ENCODE results near the gene ARHGEF18.
"Not testable (repeated sequence)": the region's sequence is repeated elsewhere in the genome, so short reads cannot be mapped to it uniquely, and the experiment has no call there.

ARHGEF18 gene

DNA sequence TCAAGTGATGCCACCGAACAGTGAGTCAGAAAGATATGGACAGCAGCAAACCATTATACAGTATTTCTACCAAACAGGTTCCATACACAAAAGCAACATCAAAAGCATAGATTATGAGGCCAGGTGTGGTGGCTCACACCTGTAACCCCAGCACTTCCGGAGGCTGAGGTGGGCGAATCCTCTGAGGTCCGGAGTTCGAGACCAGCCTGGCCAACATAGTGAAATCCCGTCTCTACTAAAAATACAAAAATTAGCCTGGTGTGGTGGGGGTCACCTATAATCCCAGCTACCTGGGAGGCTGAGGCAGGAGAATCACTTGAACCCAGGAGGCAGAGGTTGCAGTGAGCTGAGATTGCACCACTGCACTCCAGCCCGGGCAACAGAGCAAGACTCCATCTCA, 1.7 kb upstream of the ARHGEF18 start:
- not testable (repeated sequence) for DNase-seq (ENCODE audit: low read depth)

GRCh38 chr19:7349231-7349591, 474 bp downstream of the ARHGEF18 start:
- no peak for DNase-seq (ENCODE audit: low read depth)

DNA sequence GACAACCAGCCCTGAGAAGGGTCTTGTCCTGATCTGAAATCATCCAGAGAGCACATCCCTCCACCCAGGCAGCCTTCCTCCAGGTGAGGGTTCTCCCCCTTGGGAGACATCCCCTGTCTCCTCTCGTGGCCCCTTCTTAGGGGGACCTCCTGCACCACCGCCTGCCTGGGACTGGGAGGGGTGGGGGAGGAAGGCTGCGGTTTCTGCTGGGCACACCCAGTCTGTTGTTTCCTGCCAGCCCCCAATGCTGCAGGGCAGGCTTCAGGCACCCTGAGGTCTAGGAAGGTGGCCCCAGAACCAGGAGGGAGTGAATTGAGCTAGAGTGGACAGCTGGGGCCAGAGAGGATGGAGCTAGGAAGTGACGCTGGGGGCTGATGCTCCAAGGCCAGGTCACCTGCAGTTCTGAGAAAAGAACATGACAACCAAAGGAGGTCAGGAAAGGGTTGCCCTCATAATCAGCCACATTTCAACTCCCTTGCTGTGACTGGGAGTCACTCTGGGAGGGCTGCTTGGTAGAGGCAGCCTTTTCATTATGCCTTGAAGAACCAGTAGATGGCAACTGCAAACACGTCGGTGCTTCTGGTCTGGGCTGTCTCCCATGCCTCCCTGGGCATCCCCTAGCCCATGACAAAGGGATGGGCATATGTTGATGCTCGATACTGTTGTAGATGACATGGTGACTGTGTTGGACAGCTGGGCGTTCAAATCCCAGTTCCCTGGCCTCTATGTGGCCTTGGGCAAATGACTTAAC, 1.4 kb downstream of the ARHGEF18 start:
- no peak for DNase-seq (ENCODE audit: low read depth)

DNA sequence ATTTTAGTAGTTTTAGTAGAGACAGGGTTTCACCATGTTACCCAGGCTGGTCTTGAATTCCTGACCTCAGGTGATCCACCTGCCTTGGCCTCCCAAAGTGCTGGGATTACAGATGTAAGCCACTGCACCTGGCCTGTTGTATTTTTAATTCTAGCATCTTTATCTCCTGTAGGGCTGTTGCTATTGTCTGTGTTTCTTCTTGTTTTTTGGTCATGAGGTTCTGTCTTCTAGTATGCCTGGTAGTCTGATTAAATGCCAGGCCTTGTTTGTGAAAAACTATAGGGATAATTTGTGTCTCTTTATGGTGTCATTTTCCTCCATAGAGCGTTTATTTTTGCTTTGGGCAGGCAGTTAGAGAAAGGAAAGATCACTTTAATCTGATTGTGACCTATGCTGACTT, 3.1 kb downstream of the ARHGEF18 start:
- no peak for DNase-seq (ENCODE audit: low read depth)

- no peak for DNase-seq (ENCODE audit: low read depth)
These were observed 6.5 kb downstream of the ARHGEF18 start for GRCh38 chr19:7355151-7355820.

GRCh38 chr19:7355871-7356270, 7.1 kb downstream of the ARHGEF18 start:
- DNase-seq (ENCODE audit: low read depth), result no peak

GRCh38 chr19:7356899-7357627, 8.3 kb downstream of the ARHGEF18 start:
- no peak for DNase-seq (ENCODE audit: low read depth)

DNA sequence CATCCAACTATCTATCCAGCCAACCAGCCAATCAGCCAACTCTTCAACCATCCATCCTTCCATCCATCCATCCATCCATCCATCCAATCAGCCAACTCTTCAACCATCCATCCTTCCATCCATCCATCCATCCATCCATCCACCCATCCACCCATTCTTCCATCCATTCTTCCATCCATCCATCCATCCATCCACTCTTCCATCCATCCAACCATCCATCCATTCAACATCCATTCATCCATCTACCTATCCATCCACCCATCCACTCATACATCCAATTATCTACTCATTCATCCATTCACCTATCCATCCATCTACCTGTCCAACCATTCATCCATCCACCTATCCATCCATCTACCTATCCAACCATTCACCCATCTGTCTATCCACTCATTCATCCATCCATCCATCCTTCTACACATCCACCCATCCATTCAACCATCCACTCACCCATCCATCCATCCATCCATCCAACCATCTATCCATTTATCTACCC, 9.4 kb downstream of the ARHGEF18 start:
- no peak for DNase-seq (ENCODE audit: low read depth)

DNA sequence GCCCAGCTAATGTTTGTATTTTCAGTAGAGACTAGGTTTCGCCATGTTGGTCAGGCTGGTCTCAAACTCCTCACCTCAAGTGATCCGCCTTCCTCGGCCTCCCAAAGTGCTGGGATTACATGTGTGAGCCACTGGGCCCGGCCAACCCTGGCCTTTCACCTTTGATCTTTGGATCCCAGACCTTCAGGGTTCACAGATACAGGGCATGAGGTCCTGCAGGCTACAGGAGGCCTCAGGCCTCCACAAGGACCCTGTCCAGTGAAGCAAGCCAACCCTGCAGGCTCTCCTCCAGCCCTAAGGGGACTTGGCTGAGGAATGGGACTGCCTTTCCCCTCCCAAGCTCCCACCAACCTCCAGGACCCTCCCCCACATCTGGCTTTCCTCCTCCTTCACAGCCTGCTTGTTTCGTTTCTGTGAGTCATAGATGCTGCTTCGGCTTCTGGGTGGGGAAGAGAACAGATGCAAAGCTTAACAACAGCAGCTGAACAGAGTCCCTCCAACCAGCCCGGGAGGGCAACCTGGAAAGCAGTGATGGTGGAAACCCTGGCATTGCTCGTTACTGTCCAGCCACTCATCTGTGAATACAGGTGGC, 11.8 kb downstream of the ARHGEF18 start:
- no peak for DNase-seq (ENCODE audit: low read depth)

GRCh38 chr19:7363225-7363624, 14.5 kb downstream of the ARHGEF18 start:
- no peak for DNase-seq (ENCODE audit: low read depth)

DNA sequence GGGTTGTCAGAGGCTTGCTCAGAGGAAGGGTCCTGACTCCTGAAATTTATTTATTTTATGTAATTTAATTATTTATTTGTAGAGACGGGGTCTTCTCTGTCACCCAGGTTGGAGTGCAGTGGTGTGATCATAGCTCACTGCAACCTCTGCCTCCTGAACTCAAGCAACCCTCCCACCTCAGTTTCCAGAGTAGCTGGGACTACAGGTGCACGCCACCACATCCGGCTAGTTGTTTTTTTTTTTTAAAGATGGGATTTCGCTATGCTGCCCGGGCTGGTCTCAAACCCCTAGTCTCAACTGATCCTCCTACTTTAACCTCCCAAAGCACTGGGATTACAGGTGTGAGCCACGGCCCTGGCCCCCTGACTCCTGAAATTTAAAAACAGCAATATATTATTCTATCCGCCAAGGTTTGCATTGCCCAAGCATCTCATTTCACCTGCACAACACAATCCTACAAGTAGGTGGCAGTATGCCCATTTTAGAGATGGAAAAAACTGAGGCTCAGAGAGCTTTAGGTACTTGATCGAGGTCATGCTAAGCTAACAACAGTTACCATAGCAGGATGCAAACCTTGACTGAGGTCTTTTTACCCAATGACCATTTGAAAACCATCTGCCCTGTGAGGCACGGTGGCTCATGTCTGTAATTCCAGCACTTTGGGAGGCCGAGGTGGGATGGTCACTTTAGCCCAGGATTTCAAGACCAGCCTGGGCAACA, 18.1 kb downstream of the ARHGEF18 start:
- DNase-seq (ENCODE audit: low read depth), result no peak

GRCh38 chr19:7368456-7368855, 19.7 kb downstream of the ARHGEF18 start:
- no peak for DNase-seq (ENCODE audit: low read depth)

- DNase-seq (ENCODE audit: low read depth), result not testable (repeated sequence)
These were observed 20.1 kb downstream of the ARHGEF18 start for GRCh38 chr19:7368866-7369265.

DNA sequence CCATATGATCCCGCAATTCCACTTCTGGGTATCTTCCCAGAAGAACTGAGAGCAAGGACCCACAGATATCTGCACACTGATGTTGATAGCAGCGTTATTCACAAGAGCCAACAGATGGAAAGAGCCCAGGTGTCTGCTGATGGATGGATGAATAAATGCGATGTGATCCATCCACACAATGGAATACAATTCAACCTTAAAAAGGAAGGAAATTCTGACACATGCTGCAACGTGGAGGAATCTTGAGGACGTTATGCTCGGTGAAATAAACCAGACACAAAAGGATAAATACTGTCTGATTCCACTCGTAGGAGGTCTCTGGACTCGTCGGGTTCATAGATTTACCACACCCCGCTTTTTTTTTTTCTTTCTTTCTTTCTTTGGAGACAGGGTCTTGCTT, 21.8 kb downstream of the ARHGEF18 start:
- no peak for DNase-seq (ENCODE audit: low read depth)

- no peak for DNase-seq (ENCODE audit: low read depth)
These were observed 22.3 kb downstream of the ARHGEF18 start for GRCh38 chr19:7371001-7371400.

DNA sequence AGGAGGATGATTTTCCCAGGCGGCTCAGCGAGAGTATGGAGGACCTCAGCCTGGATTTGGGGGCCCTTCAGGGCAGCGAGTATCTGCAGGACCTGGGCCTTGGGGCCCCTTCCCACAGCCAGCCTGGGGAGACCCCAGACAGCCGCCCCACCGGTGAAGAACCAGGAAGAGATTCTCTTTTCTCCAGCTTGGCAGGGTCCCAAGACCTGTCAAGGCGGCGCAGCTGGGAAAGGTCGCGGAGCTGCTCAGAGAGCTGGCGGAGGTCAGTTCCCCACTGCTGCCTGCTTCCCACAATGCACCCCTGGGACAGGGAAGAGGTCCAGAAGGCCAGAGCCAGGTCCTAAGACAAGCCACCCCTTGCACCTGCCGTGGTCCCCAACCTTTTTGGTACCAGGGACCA, 24.1 kb downstream of the ARHGEF18 start:
- DNase-seq (ENCODE audit: low read depth), result no peak

DNA sequence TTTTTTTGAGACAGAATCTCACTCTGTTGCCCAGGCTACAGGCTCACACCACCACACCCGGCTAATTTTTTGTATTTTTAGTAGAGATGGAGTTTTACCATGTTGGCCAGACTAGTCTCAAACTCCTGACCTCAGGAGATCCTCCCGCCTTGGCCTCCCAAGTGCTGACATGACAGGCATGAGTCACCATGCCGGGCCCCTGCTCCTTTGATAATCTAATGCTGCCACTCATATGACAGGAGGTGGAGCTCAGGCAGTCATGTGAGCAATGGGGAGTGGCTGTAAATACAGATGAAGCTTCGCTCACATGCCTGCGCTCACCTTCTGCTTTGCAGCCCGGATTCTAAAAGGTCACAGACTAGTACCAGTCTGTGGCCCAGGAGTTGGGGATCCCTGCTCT, 25.1 kb downstream of the ARHGEF18 start:
- DNase-seq (ENCODE audit: low read depth), result no peak

GRCh38 chr19:7376151-7376852, 27.6 kb downstream of the ARHGEF18 start:
- no peak for DNase-seq (ENCODE audit: low read depth)

- no peak for DNase-seq (ENCODE audit: low read depth)
These were observed 28.5 kb downstream of the ARHGEF18 start for GRCh38 chr19:7377196-7377595.

GRCh38 chr19:7381073-7381390, 32.3 kb downstream of the ARHGEF18 start:
- DNase-seq (ENCODE audit: low read depth), result no peak

DNA sequence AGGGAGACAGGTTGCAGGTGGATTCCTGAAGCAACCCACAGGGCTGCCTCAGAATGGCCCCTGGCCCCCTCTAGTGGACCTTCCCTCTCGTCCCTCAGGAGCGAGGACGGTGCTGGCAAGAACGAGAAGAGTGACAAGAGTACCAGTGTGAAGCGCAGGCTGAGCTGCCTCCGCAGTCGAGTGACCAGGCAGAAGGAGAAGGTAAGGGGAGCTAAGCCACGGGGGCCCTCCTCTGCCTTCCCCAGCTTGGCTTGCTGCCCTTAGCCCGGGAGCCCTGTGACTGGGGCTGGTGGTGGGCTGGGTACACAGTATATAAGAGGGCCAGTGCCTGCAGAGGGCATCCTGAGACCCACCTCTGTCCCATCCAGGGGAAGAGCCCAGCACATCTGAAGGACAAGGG, 34.0 kb downstream of the ARHGEF18 start:
- no peak for DNase-seq (ENCODE audit: low read depth)
